Nephron progenitor cell (in vitro differentiated cells): ENCODE results near the gene CNTNAP2.

ENCODE experiments used
- DNase-seq: peaks from one replicate; pipeline ENCODE4 v3.0.0; 2021
- H3K27ac Mint-ChIP-seq: 2 replicates; pipeline ENCODE4 v1.8.0; 2021; ENCODE audit warnings: mild to moderate bottlenecking, moderate library complexity, mixed read lengths
- H3K27me3 Mint-ChIP-seq: 2 replicates; pipeline ENCODE4 v1.8.0; 2021; ENCODE audit warnings: mild to moderate bottlenecking, low read depth, mixed read lengths; ENCODE audit not compliant: poor library complexity
- H3K36me3 Mint-ChIP-seq: 2 replicates; pipeline ENCODE4 v1.8.0; 2021; ENCODE audit warnings: low read depth, mixed read lengths
- H3K4me1 Mint-ChIP-seq: 2 replicates; pipeline ENCODE4 v1.8.0; 2021; ENCODE audit warnings: mixed read lengths
- H3K4me3 Mint-ChIP-seq: 2 replicates; pipeline ENCODE4 v1.8.0; 2021; ENCODE audit warnings: mild to moderate bottlenecking, moderate library complexity, mixed read lengths
- H3K9me3 Mint-ChIP-seq: 2 replicates; pipeline ENCODE4 v1.8.0; 2021; ENCODE audit warnings: mild to moderate bottlenecking, moderate library complexity, mixed read lengths
- CTCF ChIP-seq: fragments of 200-600 bp; sonication (generic); IDR thresholded peaks from 2 replicates; pipeline ENCODE4 v1.5.0; 2021; ENCODE audit warnings: antibody characterized with exemption

Gene CNTNAP2

DNA sequence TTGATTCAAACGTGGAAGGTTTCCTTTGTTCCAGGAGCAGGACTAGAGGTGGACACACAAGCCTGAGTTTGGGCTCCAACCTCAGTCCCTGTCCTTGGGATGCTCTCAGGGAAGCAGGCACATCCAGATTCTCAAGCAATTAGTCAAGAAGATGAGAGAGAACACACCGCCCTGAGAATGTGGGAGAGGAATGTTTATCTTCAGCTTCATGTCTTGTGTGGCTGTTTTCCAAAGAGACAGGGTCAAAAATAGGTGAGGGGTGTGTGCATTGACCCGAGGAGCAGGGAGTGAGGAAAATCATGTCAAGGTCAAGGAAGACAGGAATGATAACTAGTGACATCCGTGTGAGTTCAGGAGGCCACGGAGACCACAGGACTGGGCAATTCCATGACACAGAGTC is 2001.8 kb downstream of the CNTNAP2 start:
- Mint-ChIP-seq H3K27ac (peak overlapping the region; percentile 24), H3K9me3 (peaks cover 4% of the 10 kb centered on the region), H3K27me3 (peaks cover 3% of the 10 kb centered on the region), H3K36me3 (no peaks in the 10 kb centered on the region), H3K4me1 (peaks cover 45% of the 10 kb centered on the region), H3K4me3 (no peak overlapping the region)
- TF ChIP-seq CTCF = no peak
- no peak for DNase-seq

- H3K27ac Mint-ChIP-seq = no peak overlapping the region
- no peak for DNase-seq
- no peaks in the 10 kb centered on the region for H3K36me3 Mint-ChIP-seq
- no peak for TF ChIP-seq CTCF
- no peak overlapping the region for H3K4me3 Mint-ChIP-seq
- peaks cover 40% of the 10 kb centered on the region for H3K4me1 Mint-ChIP-seq
- H3K9me3 Mint-ChIP-seq = no peaks in the 10 kb centered on the region
- peaks cover 3% of the 10 kb centered on the region for H3K27me3 Mint-ChIP-seq
Measured at GRCh38 chr7:148121401-148121800, 2004.8 kb downstream of the CNTNAP2 start.

DNA sequence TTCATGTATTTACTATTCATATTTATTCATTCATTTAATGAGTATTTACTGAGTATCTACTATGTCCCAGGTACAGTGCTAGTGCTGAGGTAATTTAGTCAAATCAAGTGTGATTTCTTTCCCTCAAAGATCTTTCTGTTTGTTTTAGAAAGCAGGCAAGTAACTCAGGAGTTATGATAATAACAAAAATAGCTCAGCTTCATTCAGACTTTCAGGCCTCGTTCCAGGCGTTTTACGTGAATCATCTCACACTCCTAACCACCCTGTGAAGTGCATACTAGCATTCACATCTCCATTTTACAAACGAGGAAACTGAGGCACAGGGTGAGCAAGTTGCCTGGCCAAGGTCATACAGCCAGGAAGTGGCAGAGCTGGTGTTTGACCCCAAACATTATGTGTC is 2005.2 kb downstream of the CNTNAP2 start:
- no peak for TF ChIP-seq CTCF
- H3K27me3 Mint-ChIP-seq = peaks cover 3% of the 10 kb centered on the region
- H3K4me3 Mint-ChIP-seq = no peak overlapping the region
- no peak for DNase-seq
- H3K4me1 Mint-ChIP-seq = peaks cover 39% of the 10 kb centered on the region
- H3K27ac Mint-ChIP-seq = no peak overlapping the region
- no peaks in the 10 kb centered on the region for H3K36me3 Mint-ChIP-seq
- H3K9me3 Mint-ChIP-seq = no peaks in the 10 kb centered on the region

GRCh38 chr7:148124477-148124876 is 2007.9 kb downstream of the CNTNAP2 start:
- peaks cover 22% of the 10 kb centered on the region for H3K4me1 Mint-ChIP-seq
- no peak overlapping the region for H3K27ac Mint-ChIP-seq
- no peak overlapping the region for H3K4me3 Mint-ChIP-seq
- H3K27me3 Mint-ChIP-seq = peaks cover 3% of the 10 kb centered on the region
- H3K36me3 Mint-ChIP-seq = no peaks in the 10 kb centered on the region
- DNase-seq = no peak
- TF ChIP-seq CTCF = no peak
- H3K9me3 Mint-ChIP-seq = no peaks in the 10 kb centered on the region

GRCh38 chr7:148127374-148127773 is 2010.8 kb downstream of the CNTNAP2 start:
- DNase-seq = no peak
- Mint-ChIP-seq H3K36me3 (no peaks in the 10 kb centered on the region), H3K4me3 (no peak overlapping the region), H3K9me3 (no peaks in the 10 kb centered on the region), H3K27me3 (peaks cover 3% of the 10 kb centered on the region), H3K27ac (no peak overlapping the region), H3K4me1 (peaks cover 13% of the 10 kb centered on the region)
- TF ChIP-seq CTCF = no peak

DNA sequence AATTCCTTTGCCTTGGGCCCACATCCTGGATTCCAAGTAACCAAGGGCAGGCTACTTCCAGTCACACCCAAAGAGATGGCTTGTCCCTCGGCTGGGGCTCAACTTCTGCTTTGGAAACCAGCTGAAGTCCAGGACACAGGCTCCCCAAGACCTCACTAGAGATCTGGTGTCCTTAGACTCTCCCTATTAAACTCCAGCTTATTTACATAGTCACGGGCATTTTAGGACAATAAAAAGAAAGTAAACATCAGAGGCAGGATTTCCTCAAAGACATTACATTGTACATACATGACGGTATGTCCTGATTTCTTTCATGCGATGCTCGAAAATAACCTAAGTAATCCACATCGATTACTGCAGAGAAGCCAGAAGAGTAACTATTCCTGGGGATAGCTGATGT is 2012.4 kb downstream of the CNTNAP2 start:
- no peaks in the 10 kb centered on the region for H3K9me3 Mint-ChIP-seq
- H3K4me1 Mint-ChIP-seq = peaks cover 7% of the 10 kb centered on the region
- TF ChIP-seq CTCF = no peak
- H3K27ac Mint-ChIP-seq = no peak overlapping the region
- H3K36me3 Mint-ChIP-seq = no peaks in the 10 kb centered on the region
- no peak for DNase-seq
- H3K27me3 Mint-ChIP-seq = no peaks in the 10 kb centered on the region
- H3K4me3 Mint-ChIP-seq = no peak overlapping the region
